T-helper 2 cell treated with Interferon-gamma antibody and Interleukin-4, amounts not matched to agents 100 ng/mL and 5 ng/mL, for 36 hours (primary cell): Measurements from ENCODE around the gene FNDC7. TPM values are rescaled to one million over a fixed set of nuclear protein-coding genes. Genes with fewer than 3 reads are reported as not detected.
"Not testable (repeated sequence)": the region's sequence is repeated elsewhere in the genome, so short reads cannot be mapped to it uniquely, and the experiment has no call there.

Experiments
- intact Hi-C: fragments of 100-400 bp; cut with micrococcal nuclease; formaldehyde crosslinking; loops from one replicate; pipeline ENCODE4 v1.15.1; 2023
- total RNA-seq: library from RNA; stranded (reverse); gene quantifications from 2 replicates; pipeline ENCODE4 v1.2.3, GENCODE V29; 2022

FNDC7 gene
- total RNA-seq, 1 donor from 2014 or later: 0.07 TPM

- intact Hi-C loops: loop anchor here (1.0 to 5.0 kb wide), 13 partner anchors 11 to 492 kb away; partner anchors contain the start of genes CLCC1, HENMT1, SLC25A24 and STXBP3
These were observed 19.7 kb upstream of the FNDC7 start for GRCh38 chr1:108692724-108693655.

GRCh38 chr1:108695535-108695934 lies 17.2 kb upstream of the FNDC7 start:
- intact Hi-C loops: no loop called here

DNA sequence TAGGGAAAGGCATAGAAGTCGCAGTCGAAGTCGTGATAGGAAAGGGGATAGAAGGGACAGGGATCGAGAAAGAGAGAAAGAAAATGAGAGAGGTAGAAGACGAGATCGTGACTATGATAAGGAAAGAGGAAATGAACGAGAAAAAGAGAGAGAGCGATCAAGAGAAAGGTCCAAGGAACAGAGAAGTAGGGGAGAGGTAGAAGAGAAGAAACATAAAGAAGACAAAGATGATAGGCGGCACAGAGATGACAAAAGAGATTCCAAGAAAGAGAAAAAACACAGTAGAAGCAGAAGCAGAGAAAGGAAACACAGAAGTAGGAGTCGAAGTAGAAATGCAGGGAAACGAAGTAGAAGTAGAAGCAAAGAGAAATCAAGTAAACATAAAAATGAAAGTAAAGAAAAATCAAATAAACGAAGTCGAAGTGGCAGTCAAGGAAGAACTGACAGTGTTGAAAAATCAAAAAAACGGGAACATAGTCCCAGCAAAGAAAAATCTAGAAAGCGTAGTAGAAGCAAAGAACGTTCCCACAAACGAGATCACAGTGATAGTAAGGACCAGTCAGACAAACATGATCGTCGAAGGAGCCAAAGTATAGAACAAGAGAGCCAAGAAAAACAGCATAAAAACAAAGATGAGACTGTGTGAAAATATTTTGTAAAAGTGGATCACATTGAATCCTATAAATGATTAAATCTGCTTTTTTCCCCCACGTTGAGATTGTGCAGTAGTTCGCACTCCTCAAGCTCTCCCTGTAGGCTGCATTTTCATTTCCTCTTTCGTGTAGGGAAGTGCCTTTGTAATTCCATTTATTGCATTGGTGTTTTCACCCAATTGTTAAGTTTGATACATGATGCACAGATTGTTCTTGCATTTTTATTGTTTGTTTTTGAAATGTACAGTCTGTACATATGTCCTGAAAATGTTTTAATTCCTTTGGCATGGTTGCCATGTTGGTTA lies 13.1 kb upstream of the FNDC7 start:
- intact Hi-C loops: no loop called here

GRCh38 chr1:108701176-108701849 lies 11.4 kb upstream of the FNDC7 start:
- intact Hi-C loops: no loop called here

GRCh38 chr1:108702109-108702508 lies 10.6 kb upstream of the FNDC7 start:
- intact Hi-C loops: not testable (repeated sequence)

GRCh38 chr1:108703939-108704338 lies 8.8 kb upstream of the FNDC7 start:
- intact Hi-C loops: loop anchor here (1.0 to 2.0 kb wide), 2 partner anchors 12 to 43 kb away; partner anchors contain the start of genes PRPF38B and STXBP3

- intact Hi-C loops: loop anchor here (1.0 to 2.0 kb wide), 2 partner anchors 12 to 42 kb away; partner anchors contain the start of genes PRPF38B and STXBP3
These were observed 8.2 kb upstream of the FNDC7 start for GRCh38 chr1:108704496-108704895.

- intact Hi-C loops: no loop called here
These were observed 6.1 kb upstream of the FNDC7 start for GRCh38 chr1:108706643-108707042.

GRCh38 chr1:108708691-108709660 lies 3.7 kb upstream of the FNDC7 start:
- intact Hi-C loops: no loop called here

DNA sequence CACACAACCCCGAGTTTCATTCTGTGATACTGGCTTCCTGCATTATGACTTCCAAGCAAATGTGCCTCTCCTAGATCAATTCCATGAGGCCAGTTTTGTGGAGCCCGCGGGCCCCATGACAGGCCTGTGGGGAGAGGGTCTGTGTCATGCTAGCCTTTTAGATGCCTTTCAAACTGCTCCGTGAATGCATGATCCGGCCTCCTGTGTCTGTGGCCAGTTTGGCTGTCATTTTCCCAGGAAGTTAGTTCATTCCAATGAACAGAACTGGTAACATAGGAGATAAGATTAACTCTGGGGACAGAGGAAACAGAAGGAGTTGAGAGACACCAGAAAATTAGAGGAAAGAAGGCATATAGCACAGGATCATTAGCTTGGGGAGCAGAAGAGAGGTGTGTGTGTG lies 3.2 kb downstream of the FNDC7 start:
- intact Hi-C loops: no loop called here

GRCh38 chr1:108716437-108717230 lies 3.9 kb downstream of the FNDC7 start:
- intact Hi-C loops: loop anchor here (1.0 kb wide), 1 partner anchor 38 kb away; no protein-coding TSS in a partner anchor

DNA sequence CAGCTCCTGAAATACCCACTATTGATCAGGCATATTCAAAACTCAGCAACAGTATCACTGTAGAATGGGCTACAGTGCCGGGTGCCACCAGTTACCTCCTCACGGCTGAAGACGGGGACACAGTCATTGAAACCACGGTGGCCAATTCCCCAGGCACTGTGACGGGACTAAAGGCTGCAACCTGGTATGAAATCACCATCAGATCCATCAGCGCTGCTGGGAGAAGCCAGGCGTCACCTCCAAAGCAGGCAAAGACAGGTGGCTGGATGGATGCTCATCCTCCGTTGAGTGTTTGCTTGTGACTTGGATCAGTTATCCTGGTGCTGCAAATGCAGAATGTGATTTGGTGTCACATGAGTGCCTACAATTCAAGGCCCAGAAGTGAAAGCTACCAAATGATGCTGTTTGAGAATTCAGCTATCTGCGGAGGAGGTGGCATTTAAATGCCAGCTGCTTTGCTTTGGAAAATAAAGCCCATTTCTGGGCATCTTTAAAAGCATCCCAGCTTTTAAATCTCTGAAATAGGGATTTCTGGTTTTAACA lies 5.1 kb downstream of the FNDC7 start:
- intact Hi-C loops: loop anchor here (1.0 kb wide), 1 partner anchor 40 kb away; no protein-coding TSS in a partner anchor

GRCh38 chr1:108718927-108719655 lies 6.4 kb downstream of the FNDC7 start:
- intact Hi-C loops: no loop called here

- intact Hi-C loops: no loop called here
These were observed 7.1 kb downstream of the FNDC7 start for GRCh38 chr1:108719656-108720435.

DNA sequence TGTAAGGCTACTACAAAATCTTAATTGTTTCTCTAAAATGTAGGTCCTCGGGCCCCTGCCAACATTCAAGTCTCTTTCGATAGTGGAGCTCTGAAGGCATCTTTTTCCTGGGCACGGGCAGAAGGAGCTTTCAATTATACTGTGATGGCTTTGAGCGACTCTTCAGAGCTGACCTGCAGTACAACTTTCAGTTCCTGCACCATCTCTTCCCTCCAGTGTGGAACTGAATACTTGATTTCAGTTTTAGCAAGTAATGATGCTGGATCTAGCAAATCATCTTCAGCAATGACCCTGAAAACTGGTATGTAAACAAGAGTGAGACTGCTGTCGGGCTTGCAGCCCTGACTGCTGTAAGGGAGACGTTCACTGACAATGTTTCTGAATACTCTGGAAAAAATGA lies 9.6 kb downstream of the FNDC7 start:
- intact Hi-C loops: no loop called here

DNA sequence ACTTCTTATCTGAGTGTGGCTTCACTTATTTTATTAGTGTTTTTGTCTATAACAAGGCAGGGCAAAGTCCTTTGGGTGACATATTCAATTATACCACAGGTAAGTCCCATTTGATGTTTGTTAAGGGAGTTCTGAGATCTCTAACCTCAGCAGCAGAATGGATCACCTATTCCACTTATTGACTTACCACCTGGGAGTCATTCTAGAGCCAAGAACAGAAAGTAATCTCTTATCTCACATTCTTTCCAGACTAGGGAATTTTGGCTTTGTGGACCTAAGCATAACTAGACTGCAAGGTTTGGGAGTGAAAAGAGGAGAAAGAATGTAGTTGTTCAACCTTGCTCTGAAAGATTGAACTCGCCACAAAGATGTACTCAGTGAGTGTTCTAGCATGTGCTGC lies 13.2 kb downstream of the FNDC7 start:
- intact Hi-C loops: no loop called here

DNA sequence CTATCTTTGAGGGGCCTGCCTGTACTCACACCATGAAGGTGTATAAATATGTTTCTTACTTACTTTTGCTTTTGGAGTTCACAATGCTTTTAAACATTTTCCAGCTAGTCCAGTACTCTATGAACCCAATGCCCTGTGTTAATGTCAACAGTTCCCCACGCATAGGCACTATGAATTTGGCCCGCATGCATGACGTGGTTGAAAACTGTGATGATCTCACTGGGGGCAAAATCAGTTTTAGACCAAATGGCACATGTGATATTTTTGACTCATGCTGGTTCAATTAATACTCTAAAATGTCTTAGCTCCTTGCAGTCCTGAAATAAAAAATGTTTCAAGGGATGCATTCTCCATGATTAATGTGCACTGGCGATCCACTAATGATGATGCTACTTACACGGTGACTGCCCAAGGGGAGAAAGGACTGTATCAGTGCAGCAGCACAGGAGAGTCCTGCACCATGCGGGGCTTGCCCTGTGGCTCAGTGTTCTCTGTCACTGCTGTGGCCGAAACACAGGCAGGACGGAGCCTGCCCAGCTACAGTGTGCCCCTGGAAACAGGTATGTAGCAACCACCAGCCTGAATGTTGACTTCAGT lies 15.7 kb downstream of the FNDC7 start:
- intact Hi-C loops: no loop called here
